ENCODE measurements around the gene KRT5.

KRT5 gene

DNA sequence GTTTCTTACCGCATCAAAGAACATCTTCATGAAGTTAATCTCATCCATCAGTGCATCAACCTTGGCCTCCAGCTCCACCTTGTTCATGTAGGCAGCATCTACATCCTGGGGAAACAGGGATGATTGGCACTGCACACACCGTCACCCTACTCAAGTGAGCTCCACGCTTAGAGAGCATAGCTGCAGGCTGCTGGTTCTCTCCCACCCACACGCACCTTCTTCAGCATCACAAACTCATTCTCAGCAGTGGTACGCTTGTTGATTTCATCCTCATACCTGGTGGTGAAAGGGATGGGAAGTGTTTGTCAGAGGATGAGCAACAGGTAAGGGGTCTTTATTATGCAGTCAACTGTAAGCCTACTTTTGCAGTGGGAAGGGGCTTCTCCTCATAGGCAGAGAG lies 2.3 kb downstream of the KRT5 start:
- ChIA-PET CTCF (no interaction called here), POLR2A (no interaction called here)
- no peak for DNase-seq (ENCODE audit: extremely low spot score)
- TF ChIP-seq, protein P1, sequence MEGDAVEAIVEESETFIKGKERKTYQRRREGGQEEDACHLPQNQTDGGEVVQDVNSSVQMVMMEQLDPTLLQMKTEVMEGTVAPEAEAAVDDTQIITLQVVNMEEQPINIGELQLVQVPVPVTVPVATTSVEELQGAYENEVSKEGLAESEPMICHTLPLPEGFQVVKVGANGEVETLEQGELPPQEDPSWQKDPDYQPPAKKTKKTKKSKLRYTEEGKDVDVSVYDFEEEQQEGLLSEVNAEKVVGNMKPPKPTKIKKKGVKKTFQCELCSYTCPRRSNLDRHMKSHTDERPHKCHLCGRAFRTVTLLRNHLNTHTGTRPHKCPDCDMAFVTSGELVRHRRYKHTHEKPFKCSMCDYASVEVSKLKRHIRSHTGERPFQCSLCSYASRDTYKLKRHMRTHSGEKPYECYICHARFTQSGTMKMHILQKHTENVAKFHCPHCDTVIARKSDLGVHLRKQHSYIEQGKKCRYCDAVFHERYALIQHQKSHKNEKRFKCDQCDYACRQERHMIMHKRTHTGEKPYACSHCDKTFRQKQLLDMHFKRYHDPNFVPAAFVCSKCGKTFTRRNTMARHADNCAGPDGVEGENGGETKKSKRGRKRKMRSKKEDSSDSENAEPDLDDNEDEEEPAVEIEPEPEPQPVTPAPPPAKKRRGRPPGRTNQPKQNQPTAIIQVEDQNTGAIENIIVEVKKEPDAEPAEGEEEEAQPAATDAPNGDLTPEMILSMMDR (IDR thresholded peaks at IDR 0.05; ENCODE audit: control extremely low read depth, extremely low read depth, low read depth, missing control alignments) = no peak

DNA sequence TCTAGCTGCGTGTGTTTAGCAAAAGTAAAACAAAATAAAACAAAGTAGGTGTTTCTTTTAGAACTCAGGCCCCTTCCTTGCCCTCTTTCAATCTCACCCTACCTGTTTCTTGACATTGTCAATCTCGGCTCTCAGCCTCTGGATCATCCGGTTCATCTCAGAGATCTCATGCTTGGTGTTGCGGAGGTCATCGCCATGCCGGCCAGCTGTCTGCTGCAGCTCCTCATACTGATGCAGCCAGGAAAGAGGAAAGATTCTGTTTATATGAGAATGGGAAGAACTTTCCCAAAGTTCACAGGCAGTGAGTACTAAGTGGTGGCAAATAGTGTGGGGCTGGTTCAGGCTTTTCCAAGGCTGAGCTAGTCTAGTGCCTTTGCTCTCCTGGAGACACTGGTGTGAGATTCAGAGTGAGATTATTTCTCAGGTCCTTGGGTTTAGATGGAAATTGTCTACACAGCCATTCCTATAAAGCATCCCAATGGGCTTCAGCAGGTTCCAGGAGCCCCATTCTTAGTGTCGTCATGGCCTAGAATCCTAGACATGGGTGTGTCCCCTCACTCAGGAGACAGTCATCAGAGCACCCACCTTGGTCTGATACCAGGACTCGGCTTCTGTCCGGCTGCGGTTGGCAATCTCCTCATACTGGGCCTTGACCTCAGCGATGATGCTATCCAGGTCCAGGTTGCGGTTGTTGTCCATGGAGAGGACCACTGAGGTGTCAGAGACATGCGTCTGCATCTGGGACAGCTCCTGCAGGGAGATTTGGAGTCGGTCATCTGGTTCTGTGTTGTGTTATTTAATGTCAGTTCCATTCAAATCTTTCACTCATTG lies 3.0 kb downstream of the KRT5 start:
- no peak for DNase-seq (ENCODE audit: extremely low spot score)
- POLR2A ChIA-PET = no interaction called here
- CTCF ChIA-PET = no interaction called here
- TF ChIP-seq, protein P1 (IDR thresholded peaks at IDR 0.05; ENCODE audit: control extremely low read depth, extremely low read depth, low read depth, missing control alignments) = no peak

DNA sequence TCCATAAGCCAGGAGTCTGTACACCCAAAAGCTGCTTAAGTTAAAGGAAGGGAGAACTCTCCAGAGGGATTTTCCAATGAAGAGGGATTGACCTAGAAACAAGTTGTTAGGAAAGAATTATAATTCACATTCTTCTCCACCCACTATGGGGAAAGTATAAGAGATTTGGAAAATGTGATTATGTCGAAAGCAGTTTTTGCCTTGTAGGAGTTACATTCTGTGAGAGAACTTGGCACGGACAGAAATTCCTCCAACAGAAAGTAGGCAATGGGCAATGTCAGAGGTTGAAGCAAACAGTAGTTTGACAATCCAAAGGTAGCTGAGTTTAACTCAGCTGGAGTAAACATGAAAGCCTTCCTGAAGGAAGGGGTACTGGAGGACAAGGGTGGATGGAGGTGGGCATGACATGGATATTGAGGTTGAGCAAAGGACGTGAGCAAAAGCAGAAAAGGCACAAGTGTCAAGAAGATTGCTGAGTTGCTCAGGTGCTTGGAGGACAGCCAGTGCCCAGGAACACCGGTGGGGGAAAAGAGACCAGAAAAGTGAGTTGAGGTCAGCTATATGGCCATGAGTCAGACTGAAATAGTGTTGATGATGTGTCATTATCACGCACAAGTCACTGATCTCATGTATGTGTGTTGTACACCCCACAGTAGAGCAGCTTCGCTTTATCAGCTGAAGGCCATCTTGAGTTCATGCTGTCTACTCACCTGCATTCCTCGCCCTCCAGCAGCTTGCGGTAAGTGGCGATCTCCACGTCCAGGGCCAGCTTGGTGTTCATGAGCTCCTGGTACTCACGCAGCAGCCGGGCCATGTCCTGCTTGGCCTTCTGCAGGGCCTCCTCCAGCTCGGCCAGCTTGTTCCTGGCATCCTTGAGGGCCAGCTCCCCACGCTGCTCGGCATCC lies 4.0 kb downstream of the KRT5 start:
- TF ChIP-seq, protein P1 (IDR thresholded peaks at IDR 0.05; ENCODE audit: control extremely low read depth, extremely low read depth, low read depth, missing control alignments) = no peak
- DNase-seq (ENCODE audit: extremely low spot score) = no peak
- POLR2A ChIA-PET = interaction anchor here (0.6 kb wide), 1 partner anchor 465 kb away, joined by 3 read pairs; no protein-coding TSS in a partner anchor
- CTCF ChIA-PET = interaction anchor here (0.9 to 1.8 kb wide), 2 partner anchors 10 to 14 kb away, joined by 4 to 6 read pairs; no protein-coding TSS in a partner anchor

DNA sequence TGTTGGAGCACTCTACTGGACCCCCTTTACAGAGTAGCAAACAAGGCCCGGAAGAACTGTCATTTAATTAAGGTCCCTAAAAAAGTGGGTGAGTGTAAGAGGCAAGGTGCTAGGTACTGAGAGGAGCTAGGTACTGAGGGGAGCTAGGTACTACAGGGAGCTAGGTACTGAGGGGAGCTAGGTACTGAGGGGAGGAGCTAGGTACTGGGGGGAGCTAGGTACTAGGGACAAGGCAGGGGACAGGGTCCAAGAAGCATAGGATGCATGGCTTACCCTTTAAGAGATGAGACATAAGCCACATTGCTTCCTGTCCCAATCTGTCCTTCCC lies 4.9 kb downstream of the KRT5 start:
- ChIA-PET CTCF (interaction anchor here (0.9 to 1.8 kb wide), 2 partner anchors 9 to 15 kb away, joined by 4 to 6 read pairs; no protein-coding TSS in a partner anchor), POLR2A (interaction anchor here (0.6 kb wide), 1 partner anchor 466 kb away, joined by 3 read pairs; no protein-coding TSS in a partner anchor)
- DNase-seq (ENCODE audit: extremely low spot score) = no peak
- TF ChIP-seq, protein P1 (IDR thresholded peaks at IDR 0.05; ENCODE audit: control extremely low read depth, extremely low read depth, low read depth, missing control alignments) = no peak

GRCh38 chr12:52514471-52515318 lies 5.5 kb downstream of the KRT5 start:
- POLR2A ChIA-PET = no interaction called here
- DNase-seq (ENCODE audit: extremely low spot score) = no peak
- CTCF ChIA-PET = interaction anchor here (0.9 to 1.8 kb wide), 2 partner anchors 8 to 16 kb away, joined by 4 to 6 read pairs; no protein-coding TSS in a partner anchor
- TF ChIP-seq, protein P1 (IDR thresholded peaks at IDR 0.05; ENCODE audit: control extremely low read depth, extremely low read depth, low read depth, missing control alignments) = no peak
